HPDE6-E6E7 (cell line): ENCODE measurements around the gene ANKRD9.

Experiments
- DNase-seq: peaks from one replicate; pipeline ENCODE4 v3.0.0; 2011; ENCODE audit warnings: missing footprints; ENCODE audit errors: extremely low spot score

The ANKRD9 gene

GRCh38 chr14:102479107-102479506, 30.5 kb downstream of the ANKRD9 start:
- no peak for DNase-seq

GRCh38 chr14:102474934-102475333, 34.6 kb downstream of the ANKRD9 start:
- no peak for DNase-seq

GRCh38 chr14:102473559-102473958, 36.0 kb downstream of the ANKRD9 start:
- DNase-seq: no peak

- no peak for DNase-seq
Observed at GRCh38 chr14:102472791-102473150, 36.8 kb downstream of the ANKRD9 start.

GRCh38 chr14:102471921-102472790, 37.4 kb downstream of the ANKRD9 start:
- no peak for DNase-seq

- no peak for DNase-seq
Observed at GRCh38 chr14:102469261-102469660, 40.3 kb downstream of the ANKRD9 start.

GRCh38 chr14:102464846-102465341, 44.7 kb downstream of the ANKRD9 start:
- DNase-seq: no peak

- no peak for DNase-seq
Observed at GRCh38 chr14:102464006-102464405, 45.6 kb downstream of the ANKRD9 start.

- no peak for DNase-seq
Observed at GRCh38 chr14:102462391-102462790, 47.2 kb downstream of the ANKRD9 start.

GRCh38 chr14:102461490-102462338, 47.9 kb downstream of the ANKRD9 start:
- no peak for DNase-seq

GRCh38 chr14:102457509-102457908, 52.1 kb downstream of the ANKRD9 start:
- DNase-seq: no peak

- no peak for DNase-seq
Observed at GRCh38 chr14:102454711-102455110, 54.9 kb downstream of the ANKRD9 start.

- DNase-seq: no peak
Observed at GRCh38 chr14:102452302-102452701, 57.3 kb downstream of the ANKRD9 start.
